Mesothelial cell of epicardium (in vitro differentiated cells): Measurements from ENCODE around the gene DTNB. TPM values are rescaled to one million over a fixed set of nuclear protein-coding genes. Genes with fewer than 3 reads are reported as not detected.

Experiments
- DNase-seq, 2 experiments: peaks; one replicate each; pipeline ENCODE4 v3.0.0; 2021; ENCODE audit warnings: low spot score in 2 of 2; ENCODE audit not compliant: unreplicated experiment in 2 of 2
- H3K27ac Mint-ChIP-seq: 2 replicates; pipeline ENCODE4 v1.8.0; 2021; ENCODE audit warnings: mixed read lengths
- H3K27me3 Mint-ChIP-seq: 2 replicates; pipeline ENCODE4 v1.8.0; 2021; ENCODE audit warnings: low read depth, mixed read lengths
- H3K36me3 Mint-ChIP-seq: 2 replicates; pipeline ENCODE4 v1.8.0; 2021; ENCODE audit warnings: mixed read lengths
- H3K4me1 Mint-ChIP-seq: 2 replicates; pipeline ENCODE4 v1.8.0; 2021; ENCODE audit warnings: mixed read lengths
- H3K4me3 Mint-ChIP-seq: 2 replicates; pipeline ENCODE4 v1.8.0; 2021; ENCODE audit warnings: mild to moderate bottlenecking, moderate library complexity, mixed read lengths
- H3K9me3 Mint-ChIP-seq: 2 replicates; pipeline ENCODE4 v1.8.0; 2021; ENCODE audit warnings: mixed read lengths
- CTCF ChIP-seq: fragments of 200-600 bp; sonication (generic); IDR thresholded peaks from one replicate; pipeline ENCODE4 v1.5.0; 2021; ENCODE audit warnings: antibody characterized with exemption; ENCODE audit not compliant: unreplicated experiment
- total RNA-seq: library from RNA; stranded (reverse); gene quantifications from 3 replicates; pipeline ENCODE4 v1.2.1, GENCODE V29; 2021

The DTNB gene
- total RNA-seq, 1 donor from 2014 or later, result 36.3 TPM

- no peaks in the 10 kb centered on the region for H3K27me3 Mint-ChIP-seq
- peaks cover 6% of the 10 kb centered on the region for H3K9me3 Mint-ChIP-seq
- H3K27ac Mint-ChIP-seq, result no peak overlapping the region
- H3K36me3 Mint-ChIP-seq, result peaks cover 9% of the 10 kb centered on the region
- H3K4me3 Mint-ChIP-seq, result no peak overlapping the region
- no peak for TF ChIP-seq CTCF
- no peaks in the 10 kb centered on the region for H3K4me1 Mint-ChIP-seq
- DNase-seq, result no peak
These were observed 213.0 kb downstream of the DTNB start for GRCh38 chr2:25460261-25460905.

- no peaks in the 10 kb centered on the region for H3K9me3 Mint-ChIP-seq
- no peak for DNase-seq
- no peaks in the 10 kb centered on the region for H3K27me3 Mint-ChIP-seq
- H3K36me3 Mint-ChIP-seq, result peaks cover 8% of the 10 kb centered on the region
- no peak overlapping the region for H3K27ac Mint-ChIP-seq
- peaks cover 2% of the 10 kb centered on the region for H3K4me1 Mint-ChIP-seq
- H3K4me3 Mint-ChIP-seq, result no peak overlapping the region
- no peak for TF ChIP-seq CTCF
These were observed 218.4 kb downstream of the DTNB start for GRCh38 chr2:25454824-25455611.

- Mint-ChIP-seq H3K27ac (no peak overlapping the region), H3K27me3 (no peaks in the 10 kb centered on the region), H3K4me3 (no peak overlapping the region), H3K36me3 (peaks cover 14% of the 10 kb centered on the region), H3K4me1 (peaks cover 2% of the 10 kb centered on the region), H3K9me3 (no peaks in the 10 kb centered on the region)
- DNase-seq, result no peak
- no peak for TF ChIP-seq CTCF
These were observed 220.0 kb downstream of the DTNB start for GRCh38 chr2:25453199-25453905.

GRCh38 chr2:25448808-25449207 is 224.6 kb downstream of the DTNB start:
- Mint-ChIP-seq H3K9me3 (no peaks in the 10 kb centered on the region), H3K4me1 (peaks cover 4% of the 10 kb centered on the region), H3K27ac (no peak overlapping the region), H3K4me3 (no peak overlapping the region), H3K27me3 (no peaks in the 10 kb centered on the region), H3K36me3 (peaks cover 25% of the 10 kb centered on the region)
- DNase-seq, result no peak
- no peak for TF ChIP-seq CTCF

- Mint-ChIP-seq H3K27ac (no peak overlapping the region), H3K36me3 (peaks cover 25% of the 10 kb centered on the region), H3K4me1 (peaks cover 2% of the 10 kb centered on the region), H3K27me3 (no peaks in the 10 kb centered on the region), H3K4me3 (no peak overlapping the region), H3K9me3 (no peaks in the 10 kb centered on the region)
- DNase-seq, result no peak
- no peak for TF ChIP-seq CTCF
These were observed 226.4 kb downstream of the DTNB start for GRCh38 chr2:25447018-25447417.
